Stomach (tissue), 4 donors: Measurements from ENCODE around the gene SET.
"Not testable (repeated sequence)": the region's sequence is repeated elsewhere in the genome, so short reads cannot be mapped to it uniquely, and the experiment has no call there.

Experiments used
- POLR2A ChIP-seq, 4 donors: fragments of 450-650 bp; IDR thresholded peaks; one replicate each; pipeline ENCODE4 v1.6.1; 2016; ENCODE audit warnings: antibody characterized with exemption in 4 of 4, control low read depth in 2 of 4, mild to moderate bottlenecking in 1 of 4, moderate library complexity in 1 of 4
- TF ChIP-seq, protein P1 (sequence below), 7 experiments: fragments of 450-650 bp in 4 of 7; fragments of 200-600 bp in 3 of 7; sonication (generic) in 3 of 7; IDR thresholded peaks; one replicate each; pipeline ENCODE4 v1.5.1; 2016 to 2019; ENCODE audit warnings: antibody characterized with exemption in 7 of 7, control low read depth in 2 of 7, mild to moderate bottlenecking in 1 of 7

DNA sequence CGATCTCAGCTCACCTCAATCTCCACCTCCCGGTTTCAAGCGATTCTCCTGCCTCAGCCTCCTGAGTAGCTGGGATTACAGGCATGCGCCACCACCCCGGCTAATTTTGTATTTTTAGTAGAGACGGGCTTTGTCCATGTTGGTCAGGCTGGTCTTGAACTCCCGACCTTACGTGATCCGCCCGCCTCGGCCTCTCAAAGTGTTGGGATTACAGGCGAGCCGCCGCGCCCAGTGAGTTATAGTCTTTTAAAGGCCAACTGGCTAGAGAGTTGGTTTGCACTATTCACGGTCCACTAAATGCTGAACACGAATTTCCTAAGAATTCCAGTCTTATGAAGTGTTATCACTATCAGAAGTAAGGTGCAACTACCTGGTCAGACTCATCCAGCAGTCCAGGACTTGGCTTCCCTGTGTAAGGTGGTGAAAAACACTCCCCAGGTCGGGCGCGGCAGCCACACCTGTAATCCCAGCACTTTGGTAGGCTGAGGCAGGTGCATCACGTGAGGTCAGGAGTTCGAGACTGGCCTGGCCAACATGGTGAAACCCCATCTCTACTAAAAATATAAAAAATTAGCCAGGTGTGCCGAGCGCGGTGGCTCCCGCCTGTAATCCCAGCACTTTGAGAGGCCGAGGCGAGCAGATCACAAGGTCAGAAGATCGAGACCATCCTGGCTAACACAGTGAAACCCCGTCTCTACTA is 10.2 kb downstream of the SET start:
- TF ChIP-seq, protein P1, sequence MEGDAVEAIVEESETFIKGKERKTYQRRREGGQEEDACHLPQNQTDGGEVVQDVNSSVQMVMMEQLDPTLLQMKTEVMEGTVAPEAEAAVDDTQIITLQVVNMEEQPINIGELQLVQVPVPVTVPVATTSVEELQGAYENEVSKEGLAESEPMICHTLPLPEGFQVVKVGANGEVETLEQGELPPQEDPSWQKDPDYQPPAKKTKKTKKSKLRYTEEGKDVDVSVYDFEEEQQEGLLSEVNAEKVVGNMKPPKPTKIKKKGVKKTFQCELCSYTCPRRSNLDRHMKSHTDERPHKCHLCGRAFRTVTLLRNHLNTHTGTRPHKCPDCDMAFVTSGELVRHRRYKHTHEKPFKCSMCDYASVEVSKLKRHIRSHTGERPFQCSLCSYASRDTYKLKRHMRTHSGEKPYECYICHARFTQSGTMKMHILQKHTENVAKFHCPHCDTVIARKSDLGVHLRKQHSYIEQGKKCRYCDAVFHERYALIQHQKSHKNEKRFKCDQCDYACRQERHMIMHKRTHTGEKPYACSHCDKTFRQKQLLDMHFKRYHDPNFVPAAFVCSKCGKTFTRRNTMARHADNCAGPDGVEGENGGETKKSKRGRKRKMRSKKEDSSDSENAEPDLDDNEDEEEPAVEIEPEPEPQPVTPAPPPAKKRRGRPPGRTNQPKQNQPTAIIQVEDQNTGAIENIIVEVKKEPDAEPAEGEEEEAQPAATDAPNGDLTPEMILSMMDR (IDR thresholded peaks at IDR 0.05), result not testable (repeated sequence)
- not testable (repeated sequence) for TF ChIP-seq POLR2A (IDR thresholded peaks at IDR 0.05)
